D341Med (cell line): ENCODE data around the gene PLIN3.
"Not testable (repeated sequence)": the region's sequence is repeated elsewhere in the genome, so short reads cannot be mapped to it uniquely, and the experiment has no call there.

Experiments used
- DNase-seq: peaks from one replicate; pipeline ENCODE4 v3.0.0; 2012; ENCODE audit warnings: low spot score

Gene PLIN3, protein sequence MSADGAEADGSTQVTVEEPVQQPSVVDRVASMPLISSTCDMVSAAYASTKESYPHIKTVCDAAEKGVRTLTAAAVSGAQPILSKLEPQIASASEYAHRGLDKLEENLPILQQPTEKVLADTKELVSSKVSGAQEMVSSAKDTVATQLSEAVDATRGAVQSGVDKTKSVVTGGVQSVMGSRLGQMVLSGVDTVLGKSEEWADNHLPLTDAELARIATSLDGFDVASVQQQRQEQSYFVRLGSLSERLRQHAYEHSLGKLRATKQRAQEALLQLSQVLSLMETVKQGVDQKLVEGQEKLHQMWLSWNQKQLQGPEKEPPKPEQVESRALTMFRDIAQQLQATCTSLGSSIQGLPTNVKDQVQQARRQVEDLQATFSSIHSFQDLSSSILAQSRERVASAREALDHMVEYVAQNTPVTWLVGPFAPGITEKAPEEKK

DNA sequence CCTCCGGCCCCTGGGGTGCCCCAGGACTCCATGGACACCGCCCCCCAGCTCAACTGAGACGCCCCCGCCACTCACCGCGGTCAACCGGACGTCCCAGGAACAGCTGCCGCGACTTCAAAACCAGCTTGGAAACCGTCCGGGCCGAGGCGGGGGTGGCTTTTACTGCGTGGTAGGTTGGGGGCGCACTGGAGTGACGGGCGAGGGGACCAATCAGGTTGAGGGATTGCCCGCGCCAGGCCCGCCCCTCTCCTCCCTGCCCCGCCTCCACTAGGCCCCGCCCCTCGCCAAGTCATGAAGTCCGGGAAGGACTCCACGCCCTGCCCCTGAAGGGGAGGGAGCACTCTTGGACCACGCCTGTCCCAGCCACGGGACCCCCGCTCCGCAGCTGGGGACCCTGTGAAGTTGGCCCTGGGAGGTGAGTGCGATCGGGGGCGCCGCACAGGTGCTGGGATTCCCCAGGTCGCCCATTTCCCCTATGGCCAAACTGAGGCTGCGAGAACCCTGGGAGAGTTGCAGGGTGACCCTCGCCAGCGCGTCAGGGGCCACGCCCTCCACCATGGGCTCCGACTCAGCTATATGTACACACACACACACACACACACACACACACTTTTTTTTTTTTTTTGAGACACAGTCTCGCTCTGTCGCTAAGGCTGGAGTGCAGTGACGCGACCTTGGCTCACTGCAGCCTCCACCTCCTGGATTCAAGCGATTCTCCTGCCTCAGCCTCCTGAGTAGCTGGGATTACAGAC lies at the start of gene PLIN3:
Gene PLIN3 (minus strand): TSS at position 134 of the 752 bp plus-strand sequence. CDS start 6,273 bp downstream, outside the sequence.
- DNase-seq: peak; percentile 100

- no peak for DNase-seq
Measured at GRCh38 chr19:4916292-4917082, 49.0 kb upstream of the PLIN3 start.

DNA sequence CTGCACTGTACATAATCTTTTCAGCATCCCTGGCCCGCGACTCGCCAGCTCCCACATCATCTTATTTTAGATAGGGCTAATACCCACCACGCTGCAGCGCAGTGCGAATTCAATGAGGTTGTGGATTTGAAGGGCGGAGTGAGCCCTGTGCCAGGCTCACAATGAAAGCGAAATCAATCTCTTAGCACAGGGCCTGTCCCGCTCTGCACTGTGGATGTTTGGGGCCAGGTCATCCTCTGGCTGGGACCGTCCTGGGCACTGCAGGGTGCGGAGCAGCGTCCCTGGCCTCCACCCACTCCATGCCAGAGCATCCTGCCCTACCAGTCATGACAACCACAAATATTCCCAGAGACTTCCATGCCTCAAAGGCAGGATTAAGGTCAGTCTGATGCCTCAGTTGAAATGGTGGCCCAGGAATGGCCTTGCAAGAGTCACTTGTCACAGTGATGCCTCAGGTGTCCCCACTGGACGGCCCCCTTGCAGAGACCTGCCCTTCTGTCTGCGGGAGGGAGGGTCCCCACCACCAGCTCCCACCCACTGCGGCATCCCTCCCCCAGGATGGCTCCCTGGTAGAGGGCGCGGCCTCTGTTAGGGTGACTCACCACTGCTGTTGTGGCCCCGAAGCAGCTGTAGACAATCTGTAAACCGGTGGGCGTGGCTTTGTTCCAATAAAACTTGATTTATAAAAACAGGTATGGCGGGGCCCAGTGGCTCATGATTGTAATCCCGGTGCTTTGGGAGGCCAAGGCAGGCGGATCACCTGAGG lies 47.5 kb upstream of the PLIN3 start:
- DNase-seq: no peak

DNA sequence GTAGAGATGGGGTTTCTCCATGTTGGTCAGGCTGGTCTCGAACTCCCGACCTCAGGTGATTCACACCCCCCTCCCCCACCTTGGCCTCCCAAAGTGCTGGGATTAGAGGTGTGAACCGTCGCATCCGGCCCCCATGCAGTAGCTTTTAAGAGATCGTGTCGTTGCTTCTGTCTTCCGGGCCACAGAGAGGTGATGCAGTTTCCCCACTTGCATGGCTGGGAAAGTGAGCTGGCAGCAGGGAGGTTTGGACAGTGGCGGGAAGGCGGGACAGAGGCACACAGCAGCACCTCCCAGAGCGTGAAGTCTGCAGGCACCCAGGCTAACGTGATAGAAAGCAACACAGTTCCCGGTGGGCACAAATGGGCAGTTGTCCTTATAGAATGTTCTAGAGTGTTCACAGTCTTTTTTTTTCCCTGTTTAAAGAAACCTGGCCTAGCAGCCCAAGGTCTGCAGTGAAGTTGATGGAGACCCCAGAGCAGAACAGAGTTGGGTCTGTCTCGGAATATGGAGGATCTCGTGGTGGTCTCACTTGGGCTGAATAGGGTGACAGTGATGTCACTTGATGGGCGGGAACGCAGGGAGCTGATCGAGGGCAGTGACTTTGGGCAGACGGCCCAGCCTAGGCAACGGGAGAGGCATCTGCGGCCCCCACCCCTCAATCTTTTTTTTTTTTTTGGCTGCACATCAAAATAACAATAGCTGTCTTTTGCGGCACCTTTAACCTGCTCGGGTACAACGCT lies 46.7 kb upstream of the PLIN3 start:
- DNase-seq: no peak

GRCh38 chr19:4911786-4912672 lies 44.6 kb upstream of the PLIN3 start:
- peak; percentile 80 for DNase-seq

DNA sequence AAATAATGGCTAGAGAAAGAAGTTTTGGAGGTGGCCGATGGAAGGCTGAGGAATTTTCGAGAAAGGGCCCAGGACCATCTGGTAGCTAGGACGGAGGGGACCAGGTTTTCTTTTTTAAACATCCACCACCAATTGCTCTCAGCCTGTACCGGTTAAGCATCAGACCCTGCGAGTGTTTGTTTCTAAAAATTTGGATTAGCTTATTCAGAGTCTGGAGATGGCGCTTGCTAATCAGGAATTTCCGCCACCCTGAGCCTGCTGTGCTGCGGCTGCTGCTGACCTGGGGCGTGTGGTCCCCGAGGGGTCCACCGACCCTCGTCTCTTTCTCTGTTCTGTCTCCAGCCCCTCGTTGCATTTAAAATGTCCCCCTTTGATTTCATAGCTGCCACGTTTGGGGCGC lies 43.8 kb upstream of the PLIN3 start:
- DNase-seq: no peak

- DNase-seq: peak; percentile 50
Measured at GRCh38 chr19:4910594-4911281, 43.3 kb upstream of the PLIN3 start.

- peak; percentile 98 for DNase-seq
Measured at GRCh38 chr19:4909897-4910593, 42.6 kb upstream of the PLIN3 start.

- peak; percentile 92 for DNase-seq
Measured at GRCh38 chr19:4909156-4909896, 41.9 kb upstream of the PLIN3 start, which contains the start of gene UHRF1. Gene UHRF1, plus strand, starts transcription at chr19:4909501. Its CDS starts 1,385 bp downstream, at chr19:4910886.

DNA sequence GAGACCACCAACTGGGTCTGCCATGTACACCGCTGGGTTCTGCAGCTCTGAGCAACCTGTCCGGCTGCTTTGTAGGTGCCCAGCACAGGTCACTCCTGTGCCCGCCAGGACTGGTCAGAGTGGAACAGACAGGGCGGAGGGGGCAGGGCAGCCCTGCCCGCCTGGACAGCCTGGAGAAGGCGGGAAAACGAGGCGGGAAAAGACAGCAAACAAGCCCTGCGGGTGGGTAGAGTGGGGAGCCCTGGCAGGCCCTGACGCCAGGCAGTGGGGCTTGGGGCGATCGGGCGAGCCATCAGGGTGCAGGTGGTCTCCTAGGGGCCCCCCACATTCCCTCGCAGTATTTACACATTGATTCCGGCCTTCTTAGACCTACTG lies 41.3 kb upstream of the PLIN3 start:
- no peak for DNase-seq

DNA sequence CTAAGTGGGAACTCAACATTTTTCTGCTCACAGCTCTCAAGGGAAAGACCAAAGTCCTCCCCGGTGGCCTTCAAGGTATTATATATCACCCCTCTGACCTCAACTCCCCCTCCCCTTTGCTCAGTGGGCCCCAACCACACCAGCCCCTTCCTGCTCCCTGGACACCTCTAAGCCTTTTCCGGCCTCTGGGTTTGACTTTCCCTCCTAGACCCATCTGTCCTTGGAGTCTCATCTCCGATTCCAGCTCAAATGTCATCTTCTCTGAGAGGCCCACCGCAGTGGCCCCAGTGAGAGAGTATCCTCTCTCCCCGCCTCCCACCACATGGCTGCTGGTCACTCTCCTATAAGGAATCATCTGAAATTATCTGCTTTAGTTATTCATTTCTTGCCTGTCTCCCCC lies 40.9 kb upstream of the PLIN3 start:
- no peak for DNase-seq

GRCh38 chr19:4906963-4907362 lies 39.5 kb upstream of the PLIN3 start:
- no peak for DNase-seq

- no peak for DNase-seq
Measured at GRCh38 chr19:4904481-4904880, 37.0 kb upstream of the PLIN3 start.

- DNase-seq: no peak
Measured at GRCh38 chr19:4902796-4903195, 35.3 kb upstream of the PLIN3 start, which contains the start of gene ARRDC5. Gene ARRDC5, minus strand, starts transcription at chr19:4902896. Its CDS starts 71 bp downstream, at chr19:4902825.

- DNase-seq: not testable (repeated sequence)
Measured at GRCh38 chr19:4900879-4901278, 33.4 kb upstream of the PLIN3 start.

- DNase-seq: no peak
Measured at GRCh38 chr19:4897146-4897545, 29.7 kb upstream of the PLIN3 start.

- no peak for DNase-seq
Measured at GRCh38 chr19:4896372-4896771, 28.9 kb upstream of the PLIN3 start.

DNA sequence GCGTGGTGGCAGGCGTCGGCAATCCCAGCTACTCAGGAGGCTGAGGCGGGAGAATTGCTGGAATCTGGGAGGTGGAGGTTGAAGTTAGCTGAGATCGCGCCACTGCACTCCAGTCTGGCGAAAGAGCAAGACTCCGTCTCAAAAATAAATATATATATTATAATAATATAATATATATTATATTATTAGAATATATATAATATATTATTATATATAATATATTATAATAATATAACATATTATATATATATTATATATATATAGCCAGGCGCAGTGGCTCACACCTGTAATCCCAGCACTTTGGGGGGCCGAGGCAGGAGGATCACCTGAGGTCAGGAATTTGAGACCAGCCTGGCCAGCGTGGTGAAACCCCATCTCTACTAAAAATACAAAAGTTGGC lies 25.5 kb upstream of the PLIN3 start:
- DNase-seq: not testable (repeated sequence)
